DND-41 (cell line): ENCODE results near the gene C11orf71.

Experiments used
- ATAC-seq: fragments of 200-7000 bp; cut with Tn5 transposase; 3 replicates; pipeline ENCODE4 v1.9.1; 2021; ENCODE audit warnings: low read depth; ENCODE audit not compliant: insufficient read depth
- DNase-seq: peaks from one replicate; pipeline ENCODE4 v3.0.0-alpha.2; 2020
- H2AFZ ChIP-seq: 2 replicates; pipeline ENCODE4 v1.6.0; 2012; ENCODE audit warnings: low read depth, low read length
- H3K27ac ChIP-seq: 2 replicates; pipeline ENCODE4 v1.5.1; 2012; ENCODE audit warnings: low read length, inconsistent platforms
- H3K27me3 ChIP-seq: fragments of 200-600 bp; sonication (generic); 2 replicates; pipeline ENCODE4 v1.6.0; 2012; ENCODE audit warnings: low read length, mild to moderate bottlenecking, inconsistent platforms; ENCODE audit not compliant: insufficient read depth, poor library complexity
- H3K36me3 ChIP-seq: 2 replicates; pipeline ENCODE4 v1.5.1; 2012; ENCODE audit warnings: low read length, inconsistent platforms; ENCODE audit not compliant: insufficient read depth
- H3K4me1 ChIP-seq: 2 replicates; pipeline ENCODE4 v1.5.1; 2012; ENCODE audit warnings: mild to moderate bottlenecking, low read length; ENCODE audit not compliant: insufficient read depth
- H3K4me2 ChIP-seq: 2 replicates; pipeline ENCODE4 v1.6.0; 2012; ENCODE audit warnings: mild to moderate bottlenecking, moderate library complexity, low read length, inconsistent platforms; ENCODE audit not compliant: insufficient read depth
- H3K4me3 ChIP-seq, 2 experiments: fragments of 200-600 bp in 1 of 2; shearing (Covaris generic) in 1 of 2; 2 replicates each; pipeline ENCODE4 v1.5.1; 2012 to 2016; ENCODE audit warnings: inconsistent platforms in 2 of 2, low read length in 2 of 2, mild to moderate bottlenecking in 2 of 2, low read depth in 1 of 2, moderate library complexity in 1 of 2
- H3K79me2 ChIP-seq: 2 replicates; pipeline ENCODE4 v1.6.0; 2012; ENCODE audit warnings: low read length, inconsistent platforms; ENCODE audit not compliant: insufficient read depth
- H3K9ac ChIP-seq: 2 replicates; pipeline ENCODE4 v1.6.0; 2012; ENCODE audit warnings: low read depth, mild to moderate bottlenecking, inconsistent platforms, low read length, moderate library complexity
- H3K9me3 ChIP-seq: 2 replicates; pipeline ENCODE4 v1.5.1; 2012; ENCODE audit warnings: low read length, moderate library complexity, mild to moderate bottlenecking, inconsistent platforms; ENCODE audit not compliant: insufficient read depth, severe bottlenecking
- H4K20me1 ChIP-seq: 2 replicates; pipeline ENCODE4 v1.6.0; 2012; ENCODE audit warnings: low read length; ENCODE audit not compliant: insufficient read depth
- CTCF ChIP-seq: IDR thresholded peaks from 2 replicates; pipeline ENCODE4 v1.5.1; 2012; ENCODE audit warnings: borderline replicate concordance, low read length, moderate library complexity, mild to moderate bottlenecking; ENCODE audit not compliant: poor library complexity, severe bottlenecking; ENCODE audit errors: extremely low read depth
- EZH2 ChIP-seq: IDR thresholded peaks from 3 replicates; pipeline ENCODE4 v1.6.1; 2012; ENCODE audit warnings: borderline replicate concordance, low read depth, mild to moderate bottlenecking, moderate library complexity, low read length, inconsistent platforms; ENCODE audit not compliant: severe bottlenecking

The C11orf71 gene

GRCh38 chr11:114353443-114353842 lies 46.9 kb downstream of the C11orf71 start:
- no peaks in the 10 kb centered on the region for H3K36me3 ChIP-seq
- no peak for ATAC-seq
- H3K4me3 ChIP-seq, result no peak overlapping the region
- H2AFZ ChIP-seq, result no peak overlapping the region
- no peaks in the 10 kb centered on the region for H3K9me3 ChIP-seq
- H3K79me2 ChIP-seq, result no peaks in the 10 kb centered on the region
- no peaks in the 10 kb centered on the region for H3K4me1 ChIP-seq
- TF ChIP-seq CTCF (no peak), EZH2 (no peak)
- no peaks in the 10 kb centered on the region for H3K27me3 ChIP-seq
- H3K9ac ChIP-seq, result no peak overlapping the region
- no peak overlapping the region for H3K27ac ChIP-seq
- no peak overlapping the region for H3K4me2 ChIP-seq
- DNase-seq, result no peak
- no peaks in the 10 kb centered on the region for H4K20me1 ChIP-seq

GRCh38 chr11:114350022-114350421 lies 50.3 kb downstream of the C11orf71 start:
- H3K4me1 ChIP-seq, result 0 out of 2 replicates have a peak, but pooled peaks cover 3% of the 10 kb centered on the region
- no peaks in the 10 kb centered on the region for H3K79me2 ChIP-seq
- TF ChIP-seq CTCF (no peak), EZH2 (no peak)
- no peaks in the 10 kb centered on the region for H3K27me3 ChIP-seq
- H4K20me1 ChIP-seq, result no peaks in the 10 kb centered on the region
- H3K27ac ChIP-seq, result no peak overlapping the region
- no peak overlapping the region for H2AFZ ChIP-seq
- no peak for ATAC-seq
- H3K4me3 ChIP-seq, result no peak overlapping the region
- no peak overlapping the region for H3K4me2 ChIP-seq
- no peaks in the 10 kb centered on the region for H3K36me3 ChIP-seq
- DNase-seq, result no peak
- no peak overlapping the region for H3K9ac ChIP-seq
- H3K9me3 ChIP-seq, result peaks cover 5% of the 10 kb centered on the region
